Measurements from ENCODE around the gene XAGE5.
"Not testable (repeated sequence)": the region's sequence is repeated elsewhere in the genome, so short reads cannot be mapped to it uniquely, and the experiment has no call there.

XAGE5 gene

GRCh38 chrX:52852110-52852860 is 41.2 kb downstream of the XAGE5 start:
- Histone ChIP-seq H3K9me3 (ENCODE audit: severe bottlenecking) (no peaks in the 10 kb centered on the region), H3K27ac (ENCODE audit: poor library complexity, severe bottlenecking) (no peak overlapping the region), H3K4me1 (ENCODE audit: insufficient read depth, poor library complexity, severe bottlenecking) (no peaks in the 10 kb centered on the region), H3K36me3 (ENCODE audit: low read depth) (no peaks in the 10 kb centered on the region), H3K27me3 (ENCODE audit: insufficient read depth, poor library complexity, severe bottlenecking) (no peaks in the 10 kb centered on the region), H3K4me3 (ENCODE audit: severe bottlenecking) (no peak overlapping the region)
- ATAC-seq (ENCODE audit: low read depth) (0 out of 3 replicates have a peak, but pooled peaks have one; percentile 19), DNase-seq (ENCODE audit: low spot score) (no peak)
- TF ChIP-seq, protein P1, sequence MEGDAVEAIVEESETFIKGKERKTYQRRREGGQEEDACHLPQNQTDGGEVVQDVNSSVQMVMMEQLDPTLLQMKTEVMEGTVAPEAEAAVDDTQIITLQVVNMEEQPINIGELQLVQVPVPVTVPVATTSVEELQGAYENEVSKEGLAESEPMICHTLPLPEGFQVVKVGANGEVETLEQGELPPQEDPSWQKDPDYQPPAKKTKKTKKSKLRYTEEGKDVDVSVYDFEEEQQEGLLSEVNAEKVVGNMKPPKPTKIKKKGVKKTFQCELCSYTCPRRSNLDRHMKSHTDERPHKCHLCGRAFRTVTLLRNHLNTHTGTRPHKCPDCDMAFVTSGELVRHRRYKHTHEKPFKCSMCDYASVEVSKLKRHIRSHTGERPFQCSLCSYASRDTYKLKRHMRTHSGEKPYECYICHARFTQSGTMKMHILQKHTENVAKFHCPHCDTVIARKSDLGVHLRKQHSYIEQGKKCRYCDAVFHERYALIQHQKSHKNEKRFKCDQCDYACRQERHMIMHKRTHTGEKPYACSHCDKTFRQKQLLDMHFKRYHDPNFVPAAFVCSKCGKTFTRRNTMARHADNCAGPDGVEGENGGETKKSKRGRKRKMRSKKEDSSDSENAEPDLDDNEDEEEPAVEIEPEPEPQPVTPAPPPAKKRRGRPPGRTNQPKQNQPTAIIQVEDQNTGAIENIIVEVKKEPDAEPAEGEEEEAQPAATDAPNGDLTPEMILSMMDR (IDR thresholded peaks at IDR 0.05; ENCODE audit: poor library complexity, severe bottlenecking) = no peak

DNA sequence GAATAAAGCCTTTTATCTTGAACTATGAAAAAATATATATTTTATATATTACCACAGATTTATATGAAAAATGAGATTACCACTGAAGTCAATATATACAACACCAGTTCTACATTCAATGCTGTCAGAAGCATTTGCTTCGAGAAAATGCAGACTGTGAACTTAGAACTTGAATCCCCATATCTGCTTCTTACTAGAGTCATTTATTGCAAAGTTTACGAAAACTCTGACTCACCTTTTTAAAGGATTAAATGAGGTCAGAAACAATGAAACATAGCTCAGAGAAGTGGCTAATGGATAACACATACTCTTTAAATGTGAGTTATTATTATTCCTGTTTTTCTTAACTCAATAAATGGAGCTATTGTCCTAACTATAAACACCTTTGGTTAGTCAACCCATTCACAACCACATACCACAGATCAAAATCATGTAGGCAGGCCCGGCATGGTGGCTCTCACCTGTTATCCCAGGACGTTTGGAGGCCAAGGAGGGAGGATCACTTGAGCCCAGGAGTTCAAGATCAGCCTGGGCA is 46.0 kb downstream of the XAGE5 start:
- H3K4me1 ChIP-seq (ENCODE audit: insufficient read depth, poor library complexity, severe bottlenecking); ATAC-seq (ENCODE audit: low read depth); H3K4me3 ChIP-seq (ENCODE audit: severe bottlenecking); H3K27me3 ChIP-seq (ENCODE audit: insufficient read depth, poor library complexity, severe bottlenecking); DNase-seq (ENCODE audit: low spot score); H3K9me3 ChIP-seq (ENCODE audit: severe bottlenecking); H3K36me3 ChIP-seq (ENCODE audit: low read depth); H3K27ac ChIP-seq (ENCODE audit: poor library complexity, severe bottlenecking): not testable (repeated sequence)

DNA sequence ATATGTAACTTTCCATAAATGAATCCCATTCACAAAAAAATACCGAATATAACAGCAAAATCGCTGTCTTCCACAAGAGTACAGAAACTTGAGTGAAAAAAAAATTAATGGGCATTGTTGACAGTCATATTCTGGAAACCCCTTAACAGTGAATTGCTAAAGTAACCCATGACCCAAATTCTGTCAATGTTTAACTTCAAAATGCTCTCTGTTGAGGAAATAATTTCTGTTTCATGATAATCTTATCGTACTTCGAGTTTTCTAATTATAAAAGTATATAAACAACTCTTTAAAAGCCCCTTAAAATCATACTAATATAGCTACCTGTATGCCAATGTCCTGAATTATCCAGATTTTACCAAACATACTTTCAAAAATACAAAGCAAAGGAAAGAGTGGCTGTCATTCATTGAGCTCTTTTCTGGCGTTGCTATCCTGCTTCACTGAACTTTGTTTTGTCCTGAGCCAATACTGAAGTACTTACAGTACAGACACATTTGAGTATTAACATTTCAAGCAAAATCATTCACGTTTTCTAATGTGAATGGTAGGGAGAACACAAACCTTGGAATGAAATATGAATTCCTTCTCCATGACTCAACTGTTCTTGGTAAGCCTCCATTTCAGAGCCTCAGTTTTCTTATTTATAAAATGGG is 54.4 kb downstream of the XAGE5 start:
- no peak for DNase-seq (ENCODE audit: low spot score)
- no peak for ATAC-seq (ENCODE audit: low read depth)
- Histone ChIP-seq H3K27ac (ENCODE audit: poor library complexity, severe bottlenecking) (no peak overlapping the region), H3K4me1 (ENCODE audit: insufficient read depth, poor library complexity, severe bottlenecking) (no peaks in the 10 kb centered on the region), H3K4me3 (ENCODE audit: severe bottlenecking) (no peak overlapping the region), H3K27me3 (ENCODE audit: insufficient read depth, poor library complexity, severe bottlenecking) (no peaks in the 10 kb centered on the region), H3K9me3 (ENCODE audit: severe bottlenecking) (no peaks in the 10 kb centered on the region), H3K36me3 (ENCODE audit: low read depth) (no peaks in the 10 kb centered on the region)
- TF ChIP-seq, protein P1 (IDR thresholded peaks at IDR 0.05; ENCODE audit: poor library complexity, severe bottlenecking) = no peak
